ENCODE results near the gene RTN3.
"Not testable (repeated sequence)": the region's sequence is repeated elsewhere in the genome, so short reads cannot be mapped to it uniquely, and the experiment has no call there.

Gene RTN3

GRCh38 chr11:63768237-63769041 lies 87.1 kb downstream of the RTN3 start, which contains the start of gene ZFTA:
Gene ZFTA, minus strand, starts transcription at chr11:63768775. Its CDS starts 153 bp downstream, at chr11:63768622.
- peak; percentile 70 for DNase-seq (ENCODE audit: low spot score)

- DNase-seq (ENCODE audit: low spot score): peak; percentile 50
These were observed 87.9 kb downstream of the RTN3 start for GRCh38 chr11:63769042-63769713.

GRCh38 chr11:63769714-63770455 lies 88.6 kb downstream of the RTN3 start:
- DNase-seq (ENCODE audit: low spot score): no peak

GRCh38 chr11:63770763-63771162 lies 89.5 kb downstream of the RTN3 start:
- DNase-seq (ENCODE audit: low spot score): no peak

GRCh38 chr11:63771741-63772318 lies 90.5 kb downstream of the RTN3 start:
- not testable (repeated sequence) for DNase-seq (ENCODE audit: low spot score)

- no peak for DNase-seq (ENCODE audit: low spot score)
These were observed 93.9 kb downstream of the RTN3 start for GRCh38 chr11:63775191-63775590.

GRCh38 chr11:63779039-63779438 lies 97.7 kb downstream of the RTN3 start:
- no peak for DNase-seq (ENCODE audit: low spot score)

GRCh38 chr11:63782749-63783148 lies 101.4 kb downstream of the RTN3 start:
- DNase-seq (ENCODE audit: low spot score): no peak

GRCh38 chr11:63783925-63784592 lies 102.8 kb downstream of the RTN3 start:
- DNase-seq (ENCODE audit: low spot score): no peak

GRCh38 chr11:63785823-63786222 lies 104.5 kb downstream of the RTN3 start:
- no peak for DNase-seq (ENCODE audit: low spot score)

- no peak for DNase-seq (ENCODE audit: low spot score)
These were observed 110.3 kb downstream of the RTN3 start for GRCh38 chr11:63791495-63792167.

GRCh38 chr11:63793161-63793560 lies 111.9 kb downstream of the RTN3 start:
- no peak for DNase-seq (ENCODE audit: low spot score)

GRCh38 chr11:63795066-63795465 lies 113.8 kb downstream of the RTN3 start:
- no peak for DNase-seq (ENCODE audit: low spot score)

GRCh38 chr11:63800921-63801320 lies 119.6 kb downstream of the RTN3 start:
- no peak for DNase-seq (ENCODE audit: low spot score)

- peak; percentile 42 for DNase-seq (ENCODE audit: low spot score)
These were observed 121.5 kb downstream of the RTN3 start for GRCh38 chr11:63802637-63803414.

- DNase-seq (ENCODE audit: low spot score): no peak
These were observed 123.0 kb downstream of the RTN3 start for GRCh38 chr11:63804259-63804658.

- no peak for DNase-seq (ENCODE audit: low spot score)
These were observed 124.6 kb downstream of the RTN3 start for GRCh38 chr11:63805844-63806415.
